HepG2 (cell line): ENCODE data around the gene MTCL1. TPM values are rescaled to one million over a fixed set of nuclear protein-coding genes. Genes with fewer than 3 reads are reported as not detected.

Experiments used
- ATAC-seq: fragments of 200-7000 bp; cut with Tn5 transposase; 3 replicates; pipeline ENCODE4 v1.9.1; 2020; ENCODE audit warnings: mild to moderate bottlenecking, moderate library complexity
- BruUV-seq: library from RNA; stranded (reverse); fragments of 400-500 nt; replicated peaks from 2 replicates; lab custom pipeline; 2021; lab: Mats Ljungman, UMichigan
- CTCF ChIA-PET: fragments of 300-600 bp; formaldehyde crosslinking; extraction: SDS; loops from one replicate; lab custom pipeline; 2021; ENCODE audit warnings: low total read pairs, inconsistent platforms, low intra/inter-chr PET ratio; lab: Yijun Ruan, JAX
- POLR2A ChIA-PET: fragments of 350-600 bp; sonication (Branson Sonifier 250); formaldehyde crosslinking; loops from one replicate; lab custom pipeline; 2020; ENCODE audit warnings: antibody characterized with exemption, inconsistent platforms; lab: Yijun Ruan, JAX
- DNase-seq: peaks from one replicate; pipeline ENCODE4 v3.0.0-alpha.2; 2015; ENCODE audit warnings: low spot score
- FAIRE-seq: peaks from 3 replicates; lab custom pipeline; 2011; peaks lifted over from hg19 to GRCh38; lab: Jason Lieb, UNC
- H2AFZ ChIP-seq: one replicate; pipeline ENCODE4 v1.6.1; 2011; ENCODE audit warnings: low read length, inconsistent platforms
- H3K27ac ChIP-seq: fragments of 300-600 bp; 3 replicates; pipeline ENCODE4 v1.8.0; 2011; ENCODE audit warnings: mixed run types, mild to moderate bottlenecking, mixed read lengths, low read length, inconsistent platforms; ENCODE audit not compliant: insufficient read depth; ENCODE audit errors: extremely low read length
- H3K27me3 ChIP-seq, 2 experiments: fragments of 200-600 bp in 1 of 2; 2 replicates in 1 of 2; 3 replicates in 1 of 2; pipeline versions ENCODE4 v1.6.0 to v1.8.0; 2011; ENCODE audit warnings: low read length in 2 of 2, mild to moderate bottlenecking in 2 of 2, moderate library complexity in 2 of 2, inconsistent platforms in 1 of 2; ENCODE audit not compliant: insufficient read depth in 2 of 2, control insufficient read depth in 1 of 2
- H3K36me3 ChIP-seq, 2 experiments: fragments of 200-600 bp in 1 of 2; replicated peaks in 1 of 2; 2 replicates in 1 of 2; 3 replicates in 1 of 2; pipeline versions ENCODE4 v1.5.1 to v1.8.0; 2011; ENCODE audit warnings: low read length in 2 of 2, inconsistent platforms in 1 of 2; ENCODE audit not compliant: insufficient read depth in 2 of 2, control insufficient read depth in 1 of 2
- H3K4me1 ChIP-seq: 2 replicates; pipeline ENCODE4 v1.5.1; 2012; ENCODE audit warnings: low read length, inconsistent platforms; ENCODE audit not compliant: insufficient read depth
- H3K4me2 ChIP-seq: 2 replicates; pipeline ENCODE4 v1.6.0; 2011; ENCODE audit warnings: low read depth, low read length, inconsistent platforms
- H3K4me3 ChIP-seq, 3 experiments: fragments of 200-600 bp in 1 of 3; sonication (generic), shearing (Covaris generic) in 1 of 3; replicated peaks in 1 of 3; 2 replicates each; pipeline ENCODE4 v1.5.1; 2011 to 2016; ENCODE audit warnings: low read length in 3 of 3, inconsistent platforms in 2 of 3, low read depth in 2 of 3, mild to moderate bottlenecking in 2 of 3, control low read depth in 1 of 3, mixed read lengths in 1 of 3; ENCODE audit not compliant: insufficient read depth in 1 of 3
- H3K79me2 ChIP-seq: one replicate; pipeline ENCODE4 v1.6.1; 2011; ENCODE audit warnings: low read length, inconsistent platforms; ENCODE audit not compliant: insufficient read depth
- H3K9ac ChIP-seq: 2 replicates; pipeline ENCODE4 v1.6.0; 2011; ENCODE audit warnings: mild to moderate bottlenecking, low read depth, low read length, inconsistent platforms; ENCODE audit not compliant: insufficient read depth
- H3K9me3 ChIP-seq: 2 replicates; pipeline ENCODE4 v1.5.1; 2012; ENCODE audit warnings: mild to moderate bottlenecking, low read length
- H4K20me1 ChIP-seq: 2 replicates; pipeline ENCODE4 v1.6.0; 2011; ENCODE audit warnings: inconsistent platforms, mild to moderate bottlenecking, low read length, moderate library complexity; ENCODE audit not compliant: insufficient read depth
- ASH2L ChIP-seq: fragments of 300-600, 200-600 bp; sonication (generic); IDR thresholded peaks from 2 replicates; pipeline ENCODE4 v1.7.0; 2017; ENCODE audit warnings: low read depth, mild to moderate bottlenecking, moderate library complexity, mixed read lengths, low read length; ENCODE audit not compliant: insufficient read length
- CREB1 ChIP-seq, 2 experiments: fragments of 450-650 bp in 1 of 2; IDR thresholded peaks; 2 replicates each; pipeline ENCODE4 v1.6.1; 2016 to 2017; ENCODE audit warnings: control low read depth in 1 of 2, mild to moderate bottlenecking in 1 of 2, missing compliant biosample characterization in 1 of 2, missing genetic modification characterization in 1 of 2
- KDM5A ChIP-seq: fragments of 200-600 bp; sonication (generic); IDR thresholded peaks from 2 replicates; pipeline ENCODE4 v1.7.0; 2018; ENCODE audit warnings: antibody characterized with exemption, mild to moderate bottlenecking, low read length, borderline replicate concordance
- MEIS1 ChIP-seq: sonication (generic); formaldehyde crosslinking; IDR thresholded peaks from 2 replicates; pipeline ENCODE4 v1.9.0; 2021; ENCODE audit warnings: mild to moderate bottlenecking, missing genetic modification reagents, moderate library complexity, borderline replicate concordance
- NAIF1 ChIP-seq: sonication (generic); formaldehyde crosslinking; IDR thresholded peaks from 2 replicates; pipeline ENCODE4 v1.5.0; 2020; ENCODE audit warnings: mild to moderate bottlenecking, missing genetic modification reagents, borderline replicate concordance
- NFKB2 ChIP-seq: sonication (generic); formaldehyde crosslinking; IDR thresholded peaks from 2 replicates; pipeline ENCODE4 v1.4.0; 2020; ENCODE audit warnings: missing genetic modification reagents, borderline replicate concordance
- PHB2 ChIP-seq: fragments of 450-650 bp; IDR thresholded peaks from 2 replicates; pipeline ENCODE4 v1.6.1; 2018; ENCODE audit not compliant: partially characterized antibody
- SIX1 ChIP-seq: sonication (generic); formaldehyde crosslinking; IDR thresholded peaks from 2 replicates; pipeline ENCODE4 v1.4.0; 2020; ENCODE audit warnings: missing genetic modification reagents, borderline replicate concordance
- TAF15 ChIP-seq: fragments of 200-400 bp; formaldehyde crosslinking; IDR thresholded peaks from one replicate; pipeline ENCODE4 v1.6.1; 2018; ENCODE audit warnings: mild to moderate bottlenecking, low read depth, low read length; ENCODE audit not compliant: poor library complexity, severe bottlenecking
- TCF12 ChIP-seq, 2 experiments: fragments of 450-650 bp in 1 of 2; sonication (generic) in 1 of 2; formaldehyde crosslinking in 1 of 2; IDR thresholded peaks; 2 replicates each; pipeline versions ENCODE4 v1.6.1 to v1.8.0; 2017 to 2022; ENCODE audit warnings: antibody characterized with exemption in 1 of 2, mild to moderate bottlenecking in 1 of 2, missing genetic modification reagents in 1 of 2, moderate library complexity in 1 of 2
- ZEB1 ChIP-seq: IDR thresholded peaks from 2 replicates; pipeline ENCODE4 v1.6.1; 2012; ENCODE audit warnings: mild to moderate bottlenecking, low read depth, inconsistent platforms; ENCODE audit not compliant: insufficient replicate concordance
- ZNF672 ChIP-seq: sonication (generic); formaldehyde crosslinking; IDR thresholded peaks from 2 replicates; pipeline ENCODE4 v1.8.1; 2022; ENCODE audit warnings: missing genetic modification reagents
- ZNF816 ChIP-seq: sonication (generic); formaldehyde crosslinking; IDR thresholded peaks from 2 replicates; pipeline ENCODE4 v1.8.0; 2022; ENCODE audit warnings: missing genetic modification reagents, mild to moderate bottlenecking, borderline replicate concordance
- WGBS: methylation state at CpG from one replicate; pipeline ENCODE4 v1.1.6; 2017; ENCODE audit warnings: low lambda C conversion rate; 5-methylcytosine and 5-hydroxymethylcytosine counted together
- in situ Hi-C: cut with HindIII; loops from 2 replicates; pipeline ENCODE4 v1.10.0; 2017; ENCODE audit warnings: low pct_unique_long_range_greater_than_20kb; ENCODE audit not compliant: extremely low pct_ligation_motif_present
- intact Hi-C: fragments of 100-400 bp; cut with micrococcal nuclease; formaldehyde crosslinking; loops from one replicate; pipeline ENCODE4 v1.10.0; 2022; ENCODE audit not compliant: unreplicated experiment
- polyA plus RNA-seq, 8 experiments: library from polyadenylated mRNA; depleted of rRNA in 3 of 8; stranded (reverse) in 7 of 8; unstranded in 1 of 8; fragments of >200 nt; fragmentation: Illumina TruSeq in 4 of 8; extraction: Trizol in 4 of 8; gene quantifications; 2 replicates each; pipeline versions ENCODE4 v1.2.1 to v1.2.3, GENCODE V29; 2011 to 2016; ENCODE audit warnings: low read depth in 4 of 8, missing spikeins in 1 of 8, mixed read lengths in 1 of 8; ENCODE audit not compliant: insufficient read depth in 1 of 8
- total RNA-seq, 5 experiments: library from RNA; depleted of rRNA; stranded (reverse); fragments of >200 nt; fragmentation: Illumina TruSeq; extraction: Trizol; gene quantifications; 2 replicates each; pipeline ENCODE4 v1.2.3, GENCODE V29; 2016; ENCODE audit warnings: low read depth in 1 of 5
- TF ChIP-seq, protein P1 (sequence below): sonication (generic); formaldehyde crosslinking; conservative IDR thresholded peaks from 2 replicates; pipeline ENCODE4 v1.4.0; 2020; ENCODE audit warnings: missing genetic modification reagents
- TF ChIP-seq, protein P2 (sequence below): sonication (generic); formaldehyde crosslinking; conservative IDR thresholded peaks from 2 replicates; pipeline ENCODE4 v1.8.0; 2022; ENCODE audit warnings: mild to moderate bottlenecking, moderate library complexity, missing genetic modification reagents
- TF ChIP-seq, protein P3 (sequence below): sonication (generic); formaldehyde crosslinking; IDR thresholded peaks from 2 replicates; pipeline ENCODE4 v1.4.0; 2020; ENCODE audit warnings: mild to moderate bottlenecking, missing genetic modification reagents

Gene MTCL1
- total and polyA plus RNA-seq, 2 of the 13 experiments (the other 11 are each of a cell fraction or from before 2014, with no cell fraction given): 3.1 to 3.2 TPM

DNA sequence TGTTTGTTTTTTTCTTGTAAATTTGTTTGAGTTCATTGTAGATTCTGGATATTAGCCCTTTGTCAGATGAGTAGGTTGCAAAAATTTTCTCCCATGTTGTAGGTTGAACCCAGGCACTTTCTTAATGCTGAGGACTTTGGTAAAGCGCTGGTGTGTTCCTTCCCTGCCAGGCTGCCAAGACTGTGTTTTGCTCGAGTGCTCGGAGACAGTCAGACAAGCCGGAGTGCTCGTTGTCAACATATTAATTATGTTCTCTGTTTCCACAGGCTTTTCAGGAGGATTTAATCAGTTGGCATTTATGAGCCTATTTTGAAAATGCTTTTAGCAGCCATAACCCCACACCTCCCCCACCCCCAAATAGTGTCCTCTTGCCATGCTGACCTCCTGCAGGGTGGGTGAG, 6.4 kb downstream of the MTCL1 start:
- H3K79me2 ChIP-seq: peaks cover 2% of the 10 kb centered on the region
- ChIA-PET POLR2A (no interaction called here), CTCF (no interaction called here)
- H3K27me3 ChIP-seq: peaks cover 0 to 9% of the 10 kb centered on the region in 2 experiments; a peak in 2 of 5 replicates
- intact Hi-C loops (no loop called here), in situ Hi-C loops (no loop called here)
- no peak for TF ChIP-seq ZEB1
- no peak for TF ChIP-seq ZNF816
- TF ChIP-seq TAF15: no peak
- no peak for TF ChIP-seq NAIF1 (CRISPR knock-in tag)
- no peak for TF ChIP-seq MEIS1 (CRISPR knock-in tag)
- no peak for TF ChIP-seq ZNF672 (CRISPR knock-in tag)
- no peak for TF ChIP-seq CREB1 (IDR thresholded peaks at IDR 0.05)
- no peak for TF ChIP-seq CREB1 (CRISPR knock-in tag; IDR thresholded peaks at IDR 0.05)
- no peak for TF ChIP-seq NFKB2 (CRISPR knock-in tag)
- 100% methylated on average over 5 of the region's 5 CpGs for WGBS
- ATAC-seq (no peak), FAIRE-seq (no peak), DNase-seq (no peak)
- BruUV-seq: no TSS peak
- H3K4me2 ChIP-seq: no peak overlapping the region
- no peaks in the 10 kb centered on the region for H3K9me3 ChIP-seq
- no peak overlapping the region for H3K4me3 ChIP-seq
- H2AFZ ChIP-seq: no peak overlapping the region
- H3K9ac ChIP-seq: no peak overlapping the region
- H4K20me1 ChIP-seq: no peaks in the 10 kb centered on the region
- H3K36me3 ChIP-seq: no peaks in the 10 kb centered on the region
- H3K27ac ChIP-seq: no peak overlapping the region
- H3K4me1 ChIP-seq: peaks cover 25% of the 10 kb centered on the region

DNA sequence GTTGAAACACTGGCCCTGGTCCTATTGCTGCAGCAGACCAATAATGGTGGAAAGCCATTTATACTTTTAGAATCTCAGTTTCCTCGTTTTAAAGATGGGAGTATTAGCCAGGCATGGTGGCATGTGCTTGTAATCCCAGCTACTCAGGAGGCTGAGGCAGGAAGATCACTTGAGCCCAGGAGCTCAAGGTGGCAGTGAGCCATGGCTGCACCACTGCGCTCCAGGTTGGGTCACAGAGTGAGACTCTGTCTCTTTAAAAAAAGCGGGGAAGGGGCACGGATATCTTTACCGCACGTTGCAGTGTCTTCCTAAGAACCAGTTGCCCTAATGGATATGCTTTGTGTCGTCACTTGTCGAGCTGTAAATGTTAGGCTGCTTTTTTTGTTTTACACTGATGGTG, 8.3 kb downstream of the MTCL1 start:
- CTCF ChIA-PET: no interaction called here
- Histone ChIP-seq H3K9ac (no peak overlapping the region), H3K4me2 (no peak overlapping the region), H3K79me2 (no peaks in the 10 kb centered on the region), H3K27ac (no peak overlapping the region), H3K4me3 (no peak overlapping the region), H3K27me3 (no peaks in the 10 kb centered on the region), H3K36me3 (no peaks in the 10 kb centered on the region), H4K20me1 (no peaks in the 10 kb centered on the region), H2AFZ (no peak overlapping the region), H3K4me1 (peaks cover 7% of the 10 kb centered on the region; the same call in 1 of the 2 replicates), H3K9me3 (no peaks in the 10 kb centered on the region)
- no peak for DNase-seq
- FAIRE-seq: no peak
- in situ Hi-C loops: no loop called here
- BruUV-seq: no TSS peak
- POLR2A ChIA-PET: no interaction called here
- no peak for ATAC-seq
- intact Hi-C loops: no loop called here
- 86% methylated on average over 8 of the region's 8 CpGs for WGBS
- no peak for TF ChIP-seq TCF12 (IDR thresholded peaks at IDR 0.05)
- no peak for TF ChIP-seq TCF12 (CRISPR knock-in tag; IDR thresholded peaks at IDR 0.05)
- no peak for TF ChIP-seq PHB2
- TF ChIP-seq KDM5A: no peak
- TF ChIP-seq, protein P1, sequence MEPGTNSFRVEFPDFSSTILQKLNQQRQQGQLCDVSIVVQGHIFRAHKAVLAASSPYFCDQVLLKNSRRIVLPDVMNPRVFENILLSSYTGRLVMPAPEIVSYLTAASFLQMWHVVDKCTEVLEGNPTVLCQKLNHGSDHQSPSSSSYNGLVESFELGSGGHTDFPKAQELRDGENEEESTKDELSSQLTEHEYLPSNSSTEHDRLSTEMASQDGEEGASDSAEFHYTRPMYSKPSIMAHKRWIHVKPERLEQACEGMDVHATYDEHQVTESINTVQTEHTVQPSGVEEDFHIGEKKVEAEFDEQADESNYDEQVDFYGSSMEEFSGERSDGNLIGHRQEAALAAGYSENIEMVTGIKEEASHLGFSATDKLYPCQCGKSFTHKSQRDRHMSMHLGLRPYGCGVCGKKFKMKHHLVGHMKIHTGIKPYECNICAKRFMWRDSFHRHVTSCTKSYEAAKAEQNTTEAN: no peak
- TF ChIP-seq SIX1: no peak
- TF ChIP-seq, protein P2, sequence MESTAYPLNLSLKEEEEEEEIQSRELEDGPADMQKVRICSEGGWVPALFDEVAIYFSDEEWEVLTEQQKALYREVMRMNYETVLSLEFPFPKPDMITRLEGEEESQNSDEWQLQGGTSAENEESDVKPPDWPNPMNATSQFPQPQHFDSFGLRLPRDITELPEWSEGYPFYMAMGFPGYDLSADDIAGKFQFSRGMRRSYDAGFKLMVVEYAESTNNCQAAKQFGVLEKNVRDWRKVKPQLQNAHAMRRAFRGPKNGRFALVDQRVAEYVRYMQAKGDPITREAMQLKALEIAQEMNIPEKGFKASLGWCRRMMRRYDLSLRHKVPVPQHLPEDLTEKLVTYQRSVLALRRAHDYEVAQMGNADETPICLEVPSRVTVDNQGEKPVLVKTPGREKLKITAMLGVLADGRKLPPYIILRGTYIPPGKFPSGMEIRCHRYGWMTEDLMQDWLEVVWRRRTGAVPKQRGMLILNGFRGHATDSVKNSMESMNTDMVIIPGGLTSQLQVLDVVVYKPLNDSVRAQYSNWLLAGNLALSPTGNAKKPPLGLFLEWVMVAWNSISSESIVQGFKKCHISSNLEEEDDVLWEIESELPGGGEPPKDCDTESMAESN (CRISPR knock-in tag): no peak
- no peak for TF ChIP-seq ASH2L
- TF ChIP-seq, protein P3, sequence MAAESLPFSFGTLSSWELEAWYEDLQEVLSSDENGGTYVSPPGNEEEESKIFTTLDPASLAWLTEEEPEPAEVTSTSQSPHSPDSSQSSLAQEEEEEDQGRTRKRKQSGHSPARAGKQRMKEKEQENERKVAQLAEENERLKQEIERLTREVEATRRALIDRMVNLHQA (CRISPR knock-in tag): no peak
